GM06990 (cell line): ENCODE data around the gene SEMA6A.
"Not testable (repeated sequence)": the region's sequence is repeated elsewhere in the genome, so short reads cannot be mapped to it uniquely, and the experiment has no call there.

ENCODE experiments used
- DNase-seq: peaks from one replicate; pipeline ENCODE4 v3.0.0-alpha.2; 2011; ENCODE audit not compliant: insufficient read length; ENCODE audit errors: extremely low read depth
- H3K27me3 ChIP-seq: replicated peaks from 2 replicates; pipeline ENCODE4 v1.6.0; 2011; ENCODE audit warnings: low read length; ENCODE audit not compliant: control insufficient read depth, insufficient read depth
- H3K36me3 ChIP-seq: 2 replicates; pipeline ENCODE4 v1.5.1; 2011; ENCODE audit warnings: low read length; ENCODE audit not compliant: control insufficient read depth, insufficient read depth
- H3K4me3 ChIP-seq: replicated peaks from 2 replicates; pipeline ENCODE4 v1.5.1; 2011; ENCODE audit warnings: low read depth, mild to moderate bottlenecking, control low read depth, low read length
- CTCF ChIP-seq: IDR thresholded peaks from 2 replicates; pipeline ENCODE4 v1.5.1; 2011; ENCODE audit warnings: low read length, control low read depth, mild to moderate bottlenecking, inconsistent platforms; ENCODE audit not compliant: insufficient read depth, poor library complexity, severe bottlenecking

The SEMA6A gene

GRCh38 chr5:116524051-116524904 lies 50.3 kb downstream of the SEMA6A start:
- Histone ChIP-seq H3K27me3 (no peaks in the 10 kb centered on the region), H3K36me3 (no peaks in the 10 kb centered on the region; the same call in 1 of the 2 replicates), H3K4me3 (no peak overlapping the region)
- no peak for DNase-seq
- no peak for TF ChIP-seq CTCF

GRCh38 chr5:116523182-116523581 lies 51.4 kb downstream of the SEMA6A start:
- H3K27me3 ChIP-seq, H3K36me3 ChIP-seq, DNase-seq, H3K4me3 ChIP-seq: not testable (repeated sequence)

- Histone ChIP-seq H3K4me3 (no peak overlapping the region), H3K36me3 (no peaks in the 10 kb centered on the region; the same call in 1 of the 2 replicates), H3K27me3 (no peaks in the 10 kb centered on the region)
- no peak for DNase-seq
- no peak for TF ChIP-seq CTCF
Measured at GRCh38 chr5:116522356-116523136, 52.1 kb downstream of the SEMA6A start.

GRCh38 chr5:116521173-116521872 lies 53.3 kb downstream of the SEMA6A start:
- TF ChIP-seq CTCF, result no peak
- no peaks in the 10 kb centered on the region for H3K27me3 ChIP-seq
- no peak for DNase-seq
- H3K36me3 ChIP-seq, result no peaks in the 10 kb centered on the region; the same call in 1 of the 2 replicates
- no peak overlapping the region for H3K4me3 ChIP-seq

GRCh38 chr5:116520771-116521170 lies 53.9 kb downstream of the SEMA6A start:
- no peak for TF ChIP-seq CTCF
- no peaks in the 10 kb centered on the region for H3K27me3 ChIP-seq

More at GRCh38 chr5:116520771-116521170, 53.9 kb downstream of the SEMA6A start:
- no peaks in the 10 kb centered on the region; the same call in 1 of the 2 replicates for H3K36me3 ChIP-seq
- DNase-seq, result no peak
- H3K4me3 ChIP-seq, result no peak overlapping the region
